Head of caudate nucleus (tissue), 42 donors: Measurements from ENCODE around the gene AASS.

Experiments used
- DNase-seq, 42 donors: peaks; one replicate each; pipeline versions ENCODE4 v3.0.0 to v3.0.0-alpha.2; 2020 to 2021; ENCODE audit warnings: mixed read lengths in 7 of 42
- intact Hi-C: fragments of 100-400 bp; cut with DNase I; formaldehyde crosslinking; loops from one replicate; pipeline ENCODE4 v1.15.0; 2022

AASS gene

GRCh38 chr7:122059542-122059941 lies 84.5 kb downstream of the AASS start:
- DNase-seq, result no peak
- intact Hi-C loops, result no loop called here

DNA sequence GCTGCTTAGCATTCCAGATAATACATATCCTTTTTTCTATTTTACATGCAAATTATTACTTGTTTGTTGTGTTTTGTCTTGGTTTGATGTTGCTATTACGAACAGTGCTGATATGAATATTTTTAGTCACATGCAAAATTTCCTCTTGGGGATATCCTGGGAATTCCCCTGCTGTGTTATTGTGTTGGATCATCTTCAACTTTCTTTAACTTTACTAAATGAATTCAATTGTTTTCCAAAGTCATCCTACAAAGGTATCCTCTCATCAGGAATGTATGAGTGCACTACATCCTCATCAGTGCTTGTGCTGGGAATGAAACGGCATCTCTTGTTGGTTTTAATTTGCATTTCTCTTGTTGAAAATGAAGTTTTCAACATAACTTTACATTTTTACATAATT lies 87.1 kb downstream of the AASS start:
- intact Hi-C loops, result no loop called here
- DNase-seq, result no peak

DNA sequence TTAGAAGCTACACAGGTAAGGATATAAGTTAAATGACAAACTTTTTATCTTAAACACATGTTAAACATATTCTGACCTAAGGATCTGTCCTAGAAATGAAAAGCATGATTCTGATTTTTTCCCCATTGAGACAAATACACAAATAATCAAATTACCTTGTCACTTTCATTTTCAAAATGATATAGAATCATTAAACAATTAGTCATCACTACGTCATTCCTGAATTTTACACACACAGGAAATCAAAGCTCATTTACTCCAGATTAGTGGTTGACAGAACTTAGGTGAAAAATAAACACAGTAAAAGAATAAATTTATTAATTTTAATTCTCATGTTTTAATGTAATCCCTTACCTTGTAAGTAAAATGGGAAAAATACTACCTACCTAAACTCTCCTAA lies 89.0 kb downstream of the AASS start:
- DNase-seq, result no peak
- intact Hi-C loops, result no loop called here

- DNase-seq, result no peak
- intact Hi-C loops, result no loop called here
These were observed 89.7 kb downstream of the AASS start for GRCh38 chr7:122054393-122054792.

- intact Hi-C loops, result no loop called here
- DNase-seq, result no peak
These were observed 97.6 kb downstream of the AASS start for GRCh38 chr7:122046402-122046801.

DNA sequence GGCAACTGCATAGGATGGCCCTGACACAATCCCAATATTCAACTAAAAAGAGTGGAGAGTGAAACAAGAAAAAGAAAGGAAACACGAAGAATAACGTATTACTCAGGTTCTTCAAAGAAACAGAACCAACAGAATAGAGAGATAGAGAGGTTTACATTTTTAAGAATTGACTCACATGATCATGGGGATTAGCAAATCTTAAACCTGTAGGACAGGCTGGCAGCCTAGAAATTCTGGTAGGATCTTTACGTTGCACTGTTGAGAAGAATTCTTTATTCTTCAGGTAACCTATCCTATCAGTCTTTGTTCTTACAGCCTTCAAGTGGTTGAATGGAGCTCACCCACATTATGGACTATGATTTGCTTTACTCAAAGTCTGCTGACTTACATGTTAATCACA lies 103.9 kb downstream of the AASS start:
- intact Hi-C loops, result no loop called here
- DNase-seq, result no peak

GRCh38 chr7:122038904-122039303 lies 105.1 kb downstream of the AASS start:
- intact Hi-C loops, result no loop called here
- no peak for DNase-seq

- no peak for DNase-seq
- intact Hi-C loops, result no loop called here
These were observed 105.9 kb downstream of the AASS start for GRCh38 chr7:122038134-122038533.

GRCh38 chr7:122035876-122036275 lies 108.2 kb downstream of the AASS start:
- no peak for DNase-seq
- intact Hi-C loops, result no loop called here

DNA sequence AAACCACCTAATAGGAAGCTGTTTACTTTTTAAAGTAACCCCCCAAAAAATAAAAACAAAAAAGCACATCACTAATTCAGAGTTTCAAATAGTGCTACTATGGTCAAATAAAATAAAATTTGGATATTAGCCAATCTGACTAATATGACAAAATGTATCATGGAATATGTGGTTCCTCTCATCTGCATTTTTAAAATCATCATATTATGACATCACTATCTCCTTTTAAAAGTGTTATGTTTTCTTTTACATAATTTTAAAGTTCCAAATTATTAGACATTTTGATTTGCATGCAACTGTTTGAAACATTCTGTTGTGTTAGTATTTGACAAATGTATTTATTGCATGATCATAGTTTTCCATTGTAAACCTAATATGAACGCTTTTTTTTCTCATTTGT lies 110.4 kb downstream of the AASS start:
- intact Hi-C loops, result no loop called here
- DNase-seq, result no peak

DNA sequence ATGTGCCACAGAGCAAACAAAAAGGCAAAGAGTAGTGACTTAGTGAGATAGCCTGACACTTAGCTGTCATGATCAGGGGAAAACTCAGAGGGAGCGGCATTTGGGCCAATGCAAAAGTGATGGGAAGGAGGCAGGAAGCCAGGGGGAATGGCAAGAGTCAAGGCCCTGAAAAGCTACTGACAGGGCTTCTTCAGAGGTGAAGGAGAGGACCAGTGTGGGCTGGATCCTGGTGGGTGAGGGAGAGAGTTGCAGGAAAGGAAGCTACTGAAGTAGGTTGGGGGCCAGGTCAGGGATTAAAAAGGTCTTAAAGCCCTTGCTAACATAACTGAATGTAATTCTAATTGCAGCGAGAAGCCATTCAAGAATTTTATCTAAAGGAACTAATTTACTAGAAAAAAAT lies 117.0 kb downstream of the AASS start:
- intact Hi-C loops, result no loop called here
- no peak for DNase-seq
